ENCODE measurements around the gene CIAPIN1. TPM values are rescaled to one million over a fixed set of nuclear protein-coding genes. Genes with fewer than 3 reads are reported as not detected.

CIAPIN1 gene
- total RNA-seq, 1 donor from 2014 or later, result 31.2 TPM

GRCh38 chr16:57380671-57381462, 66.3 kb downstream of the CIAPIN1 start:
- ATAC-seq, result no peak
- no peaks in the 10 kb centered on the region for H3K9me3 ChIP-seq
- intact Hi-C loops (cut with DNase I), result no loop called here
- H3K4me3 ChIP-seq, result no peak overlapping the region
- peaks cover 20% of the 10 kb centered on the region for H3K4me1 ChIP-seq
- H3K36me3 ChIP-seq, result no peaks in the 10 kb centered on the region
- no peaks in the 10 kb centered on the region for H3K27me3 ChIP-seq
- no peak overlapping the region for H3K27ac ChIP-seq
- DNase-seq, result no peak
- no peak for TF ChIP-seq CTCF (IDR thresholded peaks at IDR 0.05)

GRCh38 chr16:57379579-57379978, 67.6 kb downstream of the CIAPIN1 start:
- no peak overlapping the region for H3K27ac ChIP-seq
- H3K4me1 ChIP-seq, result peaks cover 20% of the 10 kb centered on the region
- DNase-seq (no peak), ATAC-seq (no peak)
- H3K27me3 ChIP-seq, result no peaks in the 10 kb centered on the region
- H3K36me3 ChIP-seq, result no peaks in the 10 kb centered on the region
- no peaks in the 10 kb centered on the region for H3K9me3 ChIP-seq
- no peak for TF ChIP-seq CTCF (IDR thresholded peaks at IDR 0.05)
- intact Hi-C loops (cut with DNase I), result no loop called here
- H3K4me3 ChIP-seq, result no peak overlapping the region

Other genes with a start within 250 kb of the CIAPIN1 start
- gene ARL2BP, start 202.1 kb downstream of the CIAPIN1 start, total RNA-seq, result 60.0 TPM
- gene PLLP, start 162.7 kb downstream of the CIAPIN1 start, total RNA-seq, result 104 TPM
- 3.8 TPM for gene CCL22, start 88.6 kb downstream of the CIAPIN1 start, total RNA-seq
- gene CX3CL1, start 74.9 kb downstream of the CIAPIN1 start, total RNA-seq, result 47.5 TPM
- 15.5 TPM for gene CCL17, start 42.6 kb downstream of the CIAPIN1 start, total RNA-seq
- 35.2 TPM for gene COQ9, start 94 bp upstream of the CIAPIN1 start, total RNA-seq
- gene POLR2C, start 15.3 kb upstream of the CIAPIN1 start, total RNA-seq, result 85.1 TPM
- gene DOK4, start 39.1 kb upstream of the CIAPIN1 start, total RNA-seq, result 55.1 TPM
- 11.3 TPM for gene CCDC102A, start 89.2 kb upstream of the CIAPIN1 start, total RNA-seq
- 1.9 TPM for gene ADGRG5, start 95.3 kb upstream of the CIAPIN1 start, total RNA-seq
- gene ADGRG1, start 181.2 kb upstream of the CIAPIN1 start, total RNA-seq, result 66.9 TPM
- 5.8 TPM for gene ADGRG3, start 220.9 kb upstream of the CIAPIN1 start, total RNA-seq
- not detected for gene DRC7, start 247.4 kb upstream of the CIAPIN1 start, total RNA-seq

All from upper lobe of right lung (tissue), 1 donor.